ENCODE results near the gene TCTA. TPM values are rescaled to one million over a fixed set of nuclear protein-coding genes. Genes with fewer than 3 reads are reported as not detected.
"Not testable (repeated sequence)": the region's sequence is repeated elsewhere in the genome, so short reads cannot be mapped to it uniquely, and the experiment has no call there.

Gene TCTA
- total RNA-seq, 1 donor from 2014 or later, result 19.4 TPM

- H3K4me1 Mint-ChIP-seq (ENCODE audit: low read depth), result peaks cover 21% of the 10 kb centered on the region
- peaks cover 39% of the 10 kb centered on the region for H3K36me3 Mint-ChIP-seq (ENCODE audit: low read depth)
- H3K27ac Mint-ChIP-seq; DNase-seq (ENCODE audit: low spot score); H3K27me3 Mint-ChIP-seq (ENCODE audit: low read depth); H3K4me3 Mint-ChIP-seq (ENCODE audit: low read depth); H3K9me3 Mint-ChIP-seq; intact Hi-C loops (cut with micrococcal nuclease): not testable (repeated sequence)
Observed at GRCh38 chr3:49391310-49391709, 20.9 kb upstream of the TCTA start.

- DNase-seq (ENCODE audit: low spot score), result no peak
- peaks cover 37% of the 10 kb centered on the region for H3K4me1 Mint-ChIP-seq (ENCODE audit: low read depth)
- H3K4me3 Mint-ChIP-seq (ENCODE audit: low read depth), result no peak overlapping the region
- no peaks in the 10 kb centered on the region for H3K27me3 Mint-ChIP-seq (ENCODE audit: low read depth)
- H3K9me3 Mint-ChIP-seq, result no peaks in the 10 kb centered on the region
- H3K27ac Mint-ChIP-seq, result no peak overlapping the region
- peaks cover 59% of the 10 kb centered on the region for H3K36me3 Mint-ChIP-seq (ENCODE audit: low read depth)
- intact Hi-C loops (cut with micrococcal nuclease), result no loop called here
Observed at GRCh38 chr3:49397470-49397869, 14.8 kb upstream of the TCTA start.

GRCh38 chr3:49399461-49399860, 12.8 kb upstream of the TCTA start:
- H3K27ac Mint-ChIP-seq, result no peak overlapping the region
- no peaks in the 10 kb centered on the region for H3K9me3 Mint-ChIP-seq
- H3K4me3 Mint-ChIP-seq (ENCODE audit: low read depth), result no peak overlapping the region
- intact Hi-C loops (cut with micrococcal nuclease), result no loop called here
- peaks cover 31% of the 10 kb centered on the region for H3K4me1 Mint-ChIP-seq (ENCODE audit: low read depth)
- DNase-seq (ENCODE audit: low spot score), result no peak
- H3K27me3 Mint-ChIP-seq (ENCODE audit: low read depth), result no peaks in the 10 kb centered on the region
- peaks cover 61% of the 10 kb centered on the region for H3K36me3 Mint-ChIP-seq (ENCODE audit: low read depth)

- DNase-seq (ENCODE audit: low spot score), result no peak
- Mint-ChIP-seq H3K4me3 (ENCODE audit: low read depth) (no peak overlapping the region), H3K9me3 (no peaks in the 10 kb centered on the region), H3K27me3 (ENCODE audit: low read depth) (no peaks in the 10 kb centered on the region), H3K4me1 (ENCODE audit: low read depth) (peaks cover 32% of the 10 kb centered on the region), H3K36me3 (ENCODE audit: low read depth) (peaks cover 55% of the 10 kb centered on the region), H3K27ac (no peak overlapping the region)
- intact Hi-C loops (cut with micrococcal nuclease), result no loop called here
Observed at GRCh38 chr3:49401766-49402165, 10.5 kb upstream of the TCTA start.

- H3K9me3 Mint-ChIP-seq, result no peaks in the 10 kb centered on the region
- peaks cover 38% of the 10 kb centered on the region for H3K4me1 Mint-ChIP-seq (ENCODE audit: low read depth)
- no peak for DNase-seq (ENCODE audit: low spot score)
- no peak overlapping the region for H3K27ac Mint-ChIP-seq
- H3K4me3 Mint-ChIP-seq (ENCODE audit: low read depth), result no peak overlapping the region
- no peaks in the 10 kb centered on the region for H3K27me3 Mint-ChIP-seq (ENCODE audit: low read depth)
- intact Hi-C loops (cut with micrococcal nuclease), result no loop called here
- H3K36me3 Mint-ChIP-seq (ENCODE audit: low read depth), result peaks cover 50% of the 10 kb centered on the region
Observed at GRCh38 chr3:49403891-49404290, 8.3 kb upstream of the TCTA start.

GRCh38 chr3:49405570-49405969, 6.7 kb upstream of the TCTA start:
- Mint-ChIP-seq H3K27ac (peak overlapping the region; percentile 14), H3K36me3 (ENCODE audit: low read depth) (peaks cover 43% of the 10 kb centered on the region), H3K4me1 (ENCODE audit: low read depth) (peaks cover 39% of the 10 kb centered on the region)
- H3K9me3 Mint-ChIP-seq; H3K4me3 Mint-ChIP-seq (ENCODE audit: low read depth); DNase-seq (ENCODE audit: low spot score); H3K27me3 Mint-ChIP-seq (ENCODE audit: low read depth); intact Hi-C loops (cut with micrococcal nuclease): not testable (repeated sequence)

GRCh38 chr3:49406571-49407565, 5.4 kb upstream of the TCTA start:
- Mint-ChIP-seq H3K4me3 (ENCODE audit: low read depth) (no peak overlapping the region), H3K36me3 (ENCODE audit: low read depth) (peaks cover 38% of the 10 kb centered on the region), H3K27me3 (ENCODE audit: low read depth) (no peaks in the 10 kb centered on the region), H3K27ac (no peak overlapping the region), H3K4me1 (ENCODE audit: low read depth) (peaks cover 35% of the 10 kb centered on the region), H3K9me3 (no peaks in the 10 kb centered on the region)
- intact Hi-C loops (cut with micrococcal nuclease), result no loop called here
- no peak for DNase-seq (ENCODE audit: low spot score)

- peak overlapping the region; percentile 88 for H3K27ac Mint-ChIP-seq
- intact Hi-C loops (cut with micrococcal nuclease), result loop anchor here (2.0 to 10.0 kb wide), 2 partner anchors 51 to 385 kb away; partner anchors contain the start of genes GPX1, IMPDH2 and NDUFAF3
- DNase-seq (ENCODE audit: low spot score), result no peak
- H3K9me3 Mint-ChIP-seq, result no peaks in the 10 kb centered on the region
- peaks cover 47% of the 10 kb centered on the region for H3K4me1 Mint-ChIP-seq (ENCODE audit: low read depth)
- peaks cover 42% of the 10 kb centered on the region for H3K36me3 Mint-ChIP-seq (ENCODE audit: low read depth)
- H3K4me3 Mint-ChIP-seq (ENCODE audit: low read depth), result peak overlapping the region; percentile 93
- H3K27me3 Mint-ChIP-seq (ENCODE audit: low read depth), result no peaks in the 10 kb centered on the region
Observed at GRCh38 chr3:49410066-49410845, 2.0 kb upstream of the TCTA start.

GRCh38 chr3:49410846-49411534, 1.2 kb upstream of the TCTA start:
- Mint-ChIP-seq H3K36me3 (ENCODE audit: low read depth) (peaks cover 41% of the 10 kb centered on the region), H3K27me3 (ENCODE audit: low read depth) (no peaks in the 10 kb centered on the region), H3K4me1 (ENCODE audit: low read depth) (peaks cover 46% of the 10 kb centered on the region), H3K27ac (peak overlapping the region; percentile 88), H3K4me3 (ENCODE audit: low read depth) (peak overlapping the region; percentile 93), H3K9me3 (no peaks in the 10 kb centered on the region)
- intact Hi-C loops (cut with micrococcal nuclease), result loop anchor here (2.0 to 10.0 kb wide), 2 partner anchors 52 to 386 kb away; partner anchors contain the start of genes GPX1, IMPDH2 and NDUFAF3
- DNase-seq (ENCODE audit: low spot score), result no peak

- DNase-seq (ENCODE audit: low spot score), result peak; percentile 55
- no peaks in the 10 kb centered on the region for H3K9me3 Mint-ChIP-seq
- intact Hi-C loops (cut with micrococcal nuclease), result loop anchor here (2.0 to 10.0 kb wide), 2 partner anchors 53 to 387 kb away; partner anchors contain the start of genes GPX1, IMPDH2 and NDUFAF3
- no peaks in the 10 kb centered on the region for H3K27me3 Mint-ChIP-seq (ENCODE audit: low read depth)
- peaks cover 44% of the 10 kb centered on the region for H3K36me3 Mint-ChIP-seq (ENCODE audit: low read depth)
- peaks cover 50% of the 10 kb centered on the region for H3K4me1 Mint-ChIP-seq (ENCODE audit: low read depth)
- H3K27ac Mint-ChIP-seq, result peak overlapping the region; percentile 90
- H3K4me3 Mint-ChIP-seq (ENCODE audit: low read depth), result peak overlapping the region; percentile 93
Observed at GRCh38 chr3:49411535-49411967, 672 bp upstream of the TCTA start.

GRCh38 chr3:49412632-49413337, 562 bp downstream of the TCTA start:
- Mint-ChIP-seq H3K36me3 (ENCODE audit: low read depth) (peaks cover 51% of the 10 kb centered on the region), H3K27ac (peak overlapping the region; percentile 81), H3K27me3 (ENCODE audit: low read depth) (no peaks in the 10 kb centered on the region), H3K9me3 (no peaks in the 10 kb centered on the region), H3K4me1 (ENCODE audit: low read depth) (peaks cover 52% of the 10 kb centered on the region), H3K4me3 (ENCODE audit: low read depth) (peak overlapping the region; percentile 84)
- intact Hi-C loops (cut with micrococcal nuclease), result loop anchor here (1.0 to 10.0 kb wide), 7 partner anchors 16 to 388 kb away; partner anchors contain the start of genes DAG1, IMPDH2, IP6K1 and NDUFAF3
- no peak for DNase-seq (ENCODE audit: low spot score)

Measured in activated T-helper 2 cell treated with anti-CD3 and anti-CD28 coated beads, Interferon-gamma antibody, Interleukin-2, Interleukin-4, amounts not matched to agents 10 μg/mL and 5 μg/mL and 100 μg/mL, durations not matched to agents 14 hours and 24 hours and 36 hours (primary cell).